H9 (cell line): ENCODE measurements around the gene CCDC92. TPM values are rescaled to one million over a fixed set of nuclear protein-coding genes. Genes with fewer than 3 reads are reported as not detected.
A peak's percentile ranks its signal among the peaks of the same experiment; 100 is the strongest.
"Not testable (repeated sequence)": the region's sequence is repeated elsewhere in the genome, so short reads cannot be mapped to it uniquely, and the experiment has no call there.

Experiments
- DNase-seq: peaks from one replicate; pipeline ENCODE4 v3.0.0-alpha.2; 2017
- H2AFZ ChIP-seq: one replicate; pipeline ENCODE4 v1.6.1; 2013; ENCODE audit warnings: mild to moderate bottlenecking, low read length, control low read depth, moderate library complexity
- H2AK5ac ChIP-seq: 2 replicates; pipeline ENCODE4 v1.6.1; 2013; ENCODE audit warnings: low read length, control low read depth, mixed read lengths; ENCODE audit not compliant: insufficient read length
- H2BK120ac ChIP-seq: one replicate; pipeline ENCODE4 v1.6.1; 2013; ENCODE audit warnings: low read depth, mild to moderate bottlenecking, low read length, control low read depth, inconsistent platforms; ENCODE audit not compliant: poor library complexity, severe bottlenecking
- H2BK12ac ChIP-seq: 2 replicates; pipeline ENCODE4 v1.6.1; 2013; ENCODE audit warnings: low read length, control low read depth, mixed read lengths, low read depth; ENCODE audit not compliant: insufficient read length
- H2BK15ac ChIP-seq: 2 replicates; pipeline ENCODE4 v1.6.1; 2013; ENCODE audit warnings: low read depth, low read length, control low read depth
- H2BK20ac ChIP-seq: one replicate; pipeline ENCODE4 v1.6.1; 2013; ENCODE audit warnings: low read depth, mild to moderate bottlenecking, low read length, control low read depth, inconsistent platforms; ENCODE audit not compliant: poor library complexity, severe bottlenecking
- H2BK5ac ChIP-seq: 2 replicates; pipeline ENCODE4 v1.6.1; 2013; ENCODE audit warnings: low read length, control low read depth, mixed read lengths; ENCODE audit not compliant: insufficient read length
- H3K14ac ChIP-seq: 2 replicates; pipeline ENCODE4 v1.6.1; 2013; ENCODE audit warnings: low read length, control low read depth; ENCODE audit not compliant: insufficient read depth
- H3K18ac ChIP-seq: 2 replicates; pipeline ENCODE4 v1.6.1; 2013; ENCODE audit warnings: low read depth, mild to moderate bottlenecking, mixed read lengths, low read length, control low read depth; ENCODE audit not compliant: insufficient read length
- H3K23ac ChIP-seq: 2 replicates; pipeline ENCODE4 v1.6.1; 2013; ENCODE audit warnings: low read length, control low read depth, mixed read lengths, low read depth; ENCODE audit not compliant: insufficient read length
- H3K23me2 ChIP-seq: 2 replicates; pipeline ENCODE4 v1.6.1; 2013; ENCODE audit warnings: low read depth, mild to moderate bottlenecking, mixed read lengths, low read length, control low read depth; ENCODE audit not compliant: insufficient read length, poor library complexity, severe bottlenecking
- H3K27ac ChIP-seq: 2 replicates; pipeline ENCODE4 v1.5.1; 2013; ENCODE audit warnings: low read length, control low read depth, mixed read lengths, low read depth; ENCODE audit not compliant: insufficient read length
- H3K27me3 ChIP-seq: 2 replicates; pipeline ENCODE4 v1.6.1; 2013; ENCODE audit warnings: low read length, control low read depth, inconsistent platforms; ENCODE audit not compliant: insufficient read depth
- H3K4ac ChIP-seq: 2 replicates; pipeline ENCODE4 v1.6.1; 2013; ENCODE audit warnings: low read depth, mild to moderate bottlenecking, control low read depth, inconsistent platforms, low read length, moderate library complexity
- H3K4me1 ChIP-seq: 2 replicates; pipeline ENCODE4 v1.6.1; 2013; ENCODE audit warnings: low read length, control low read depth, inconsistent platforms; ENCODE audit not compliant: insufficient read depth
- H3K4me2 ChIP-seq: 2 replicates; pipeline ENCODE4 v1.6.1; 2013; ENCODE audit warnings: low read length, control low read depth, mixed read lengths; ENCODE audit not compliant: insufficient read length, insufficient read depth
- H3K56ac ChIP-seq: 2 replicates; pipeline ENCODE4 v1.6.1; 2013; ENCODE audit warnings: low read depth, mild to moderate bottlenecking, mixed read lengths, low read length, control low read depth; ENCODE audit not compliant: insufficient read length
- H3K79me1 ChIP-seq: 2 replicates; pipeline ENCODE4 v1.6.1; 2013; ENCODE audit warnings: low read depth, mild to moderate bottlenecking, moderate library complexity, low read length, control low read depth, inconsistent platforms; ENCODE audit not compliant: insufficient read depth, poor library complexity, severe bottlenecking
- H3K79me2 ChIP-seq: 2 replicates; pipeline ENCODE4 v1.6.1; 2013; ENCODE audit warnings: low read length, control low read depth, inconsistent platforms; ENCODE audit not compliant: insufficient read depth
- H3K9ac ChIP-seq: 2 replicates; pipeline ENCODE4 v1.6.1; 2013; ENCODE audit warnings: low read length, control low read depth, mixed read lengths; ENCODE audit not compliant: insufficient read length; ENCODE audit errors: extremely low read depth
- H3K9me3 ChIP-seq: one replicate; pipeline ENCODE4 v1.6.1; 2013; ENCODE audit warnings: low read depth, low read length, inconsistent platforms; ENCODE audit not compliant: control insufficient read depth
- H3T11ph ChIP-seq: one replicate; pipeline ENCODE4 v1.6.1; 2013; ENCODE audit warnings: mild to moderate bottlenecking, low read length, control low read depth, inconsistent platforms
- H4K20me1 ChIP-seq: one replicate; pipeline ENCODE4 v1.6.1; 2013; ENCODE audit not compliant: control insufficient read depth, insufficient read length, insufficient read depth
- H4K5ac ChIP-seq: 2 replicates; pipeline ENCODE4 v1.6.1; 2013; ENCODE audit warnings: low read depth, mild to moderate bottlenecking, mixed read lengths, low read length, control low read depth; ENCODE audit not compliant: insufficient read length
- H4K8ac ChIP-seq: replicated peaks from 2 replicates; pipeline ENCODE4 v1.6.1; 2013; ENCODE audit warnings: low read length, control low read depth, mixed read lengths, low read depth; ENCODE audit not compliant: insufficient read length
- H4K91ac ChIP-seq: 2 replicates; pipeline ENCODE4 v1.6.1; 2013; ENCODE audit warnings: low read depth, mild to moderate bottlenecking, moderate library complexity, mixed read lengths, low read length, control low read depth; ENCODE audit not compliant: insufficient read length
- H3K27ac Mint-ChIP-seq, 3 experiments: 2 replicates in 2 of 3; 3 replicates in 1 of 3; pipeline ENCODE4 v1.8.0; 2020 to 2021; ENCODE audit warnings: mixed read lengths in 3 of 3, mild to moderate bottlenecking in 1 of 3, moderate library complexity in 1 of 3
- H3K27me3 Mint-ChIP-seq: 2 replicates; pipeline ENCODE4 v1.8.0; 2021; ENCODE audit warnings: low read depth, mild to moderate bottlenecking, moderate library complexity, mixed read lengths
- H3K36me3 Mint-ChIP-seq, 3 experiments: 2 replicates in 2 of 3; 3 replicates in 1 of 3; pipeline ENCODE4 v1.8.0; 2020 to 2021; ENCODE audit warnings: low read depth in 3 of 3, mixed read lengths in 3 of 3; ENCODE audit not compliant: insufficient read depth in 1 of 3
- H3K4me1 Mint-ChIP-seq, 2 experiments: 2 replicates each; pipeline ENCODE4 v1.8.0; 2020; ENCODE audit warnings: mixed read lengths in 2 of 2
- H3K4me3 Mint-ChIP-seq, 2 experiments: 2 replicates in 1 of 2; 3 replicates in 1 of 2; pipeline ENCODE4 v1.8.0; 2020 to 2021; ENCODE audit warnings: mild to moderate bottlenecking in 2 of 2, mixed read lengths in 2 of 2, moderate library complexity in 1 of 2
- H3K9me3 Mint-ChIP-seq, 2 experiments: 2 replicates in 1 of 2; 3 replicates in 1 of 2; pipeline ENCODE4 v1.8.0; 2020; ENCODE audit warnings: mild to moderate bottlenecking in 2 of 2, mixed read lengths in 2 of 2, moderate library complexity in 1 of 2
- CTCF ChIP-seq: fragments of 200-600 bp; sonication (generic); conservative IDR thresholded peaks from 3 replicates; pipeline ENCODE4 v1.8.0; 2021; ENCODE audit warnings: antibody characterized with exemption, mild to moderate bottlenecking
- WGBS: extraction: QIAGEN DNeasy Blood & Tissue Kit; methylation state at CpG from one replicate; pipeline ENCODE4 v1.1.7; 2013; ENCODE audit warnings: missing lambda C conversion rate, low lambda C conversion rate, mixed read lengths; ENCODE audit not compliant: insufficient read length; ENCODE audit errors: extremely low coverage; 5-methylcytosine and 5-hydroxymethylcytosine counted together
- total RNA-seq: library from RNA; stranded (reverse); gene quantifications from 2 replicates; pipeline ENCODE4 v1.2.1, GENCODE V29; 2021

CCDC92 gene
- total RNA-seq, 1 experiment from 2014 or later = 1.3 TPM

- Histone ChIP-seq H3K23ac (no peak overlapping the region), H4K8ac (no peak overlapping the region), H3K4ac (no peak overlapping the region), H3K56ac (no peak overlapping the region), H3T11ph (no peak overlapping the region), H3K9ac (no peak overlapping the region), H4K91ac (no peak overlapping the region), H2BK5ac (no peak overlapping the region), H3K4me2 (no peak overlapping the region), H4K20me1 (no peaks in the 10 kb centered on the region), H3K9me3 (no peaks in the 10 kb centered on the region), H2AK5ac (no peak overlapping the region), H2BK12ac (no peak overlapping the region), H2BK15ac (no peak overlapping the region), H3K27me3 (no peaks in the 10 kb centered on the region; the same call in 1 of the 2 replicates), H2AFZ (no peak overlapping the region), H2BK120ac (no peak overlapping the region), H4K5ac (no peak overlapping the region), H3K79me2 (no peaks in the 10 kb centered on the region), H3K18ac (no peak overlapping the region), H3K79me1 (no peaks in the 10 kb centered on the region), H3K14ac (no peak overlapping the region), H3K23me2 (no peaks in the 10 kb centered on the region), H3K27ac (no peak overlapping the region), H3K4me1 (no peaks in the 10 kb centered on the region), H2BK20ac (no peak overlapping the region)
- Mint-ChIP-seq H3K4me1 (peaks cover 0 to 13% of the 10 kb centered on the region in 2 experiments; a peak in 3 of 4 replicates), H3K36me3 (peaks cover 0 to 8% (median 4%) of the 10 kb centered on the region in 3 experiments; a peak in 3 of 7 replicates), H3K4me3 (peak overlapping the region in 1 of 2 experiments; percentile 54; a peak in 1 of 5 replicates), H3K9me3 (peaks cover 13 to 14% of the 10 kb centered on the region in 2 experiments), H3K27ac (no peak overlapping the region), H3K27me3 (peaks cover 77% of the 10 kb centered on the region)
- no peak for TF ChIP-seq CTCF
- no peak for DNase-seq
- WGBS = no CpG with 5 or more reads among the region's 25 CpGs
Observed at GRCh38 chr12:123912415-123913380, 59.9 kb downstream of the CCDC92 start.

DNA sequence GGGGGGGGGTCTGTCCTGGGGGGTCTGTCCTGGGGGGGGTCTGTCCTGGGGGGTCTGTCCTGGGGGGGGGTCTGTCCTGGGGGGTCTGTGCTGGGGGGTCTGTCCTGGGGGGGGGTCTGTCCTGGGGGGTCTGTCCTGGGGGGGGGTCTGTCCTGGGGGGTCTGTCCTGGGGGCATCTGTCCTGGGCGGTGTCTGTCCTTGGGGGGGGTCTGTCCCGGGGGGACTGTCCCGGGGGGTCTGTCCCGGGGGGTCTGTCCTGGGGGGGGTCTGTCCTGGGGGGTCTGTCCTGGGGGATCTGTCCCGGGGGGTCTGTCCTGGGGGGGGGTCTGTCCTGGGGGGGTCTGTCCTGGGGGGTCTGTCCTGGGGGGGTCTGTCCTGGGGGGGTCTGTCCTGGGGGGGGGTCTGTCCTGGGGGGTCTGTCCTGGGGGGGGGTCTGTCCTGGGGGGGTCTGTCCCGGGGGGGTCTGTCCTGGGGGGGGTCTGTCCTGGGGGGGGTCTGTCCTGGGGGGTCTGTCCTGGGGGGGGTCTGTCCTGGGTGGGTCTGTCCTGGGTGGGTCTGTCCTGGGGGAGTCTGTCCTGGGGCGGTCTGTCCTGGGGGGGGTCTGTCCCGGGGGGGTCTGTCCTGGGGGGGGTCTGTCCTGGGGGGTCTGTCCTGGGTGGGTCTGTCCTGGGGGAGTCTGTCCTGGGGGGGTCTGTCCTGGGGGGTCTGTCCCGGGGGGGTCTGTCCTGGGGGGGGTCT, 60.8 kb downstream of the CCDC92 start:
- not testable (repeated sequence) for H3K4me1 ChIP-seq, H3K9ac ChIP-seq, H4K91ac ChIP-seq, H3K27ac Mint-ChIP-seq, H2AK5ac ChIP-seq, H2BK5ac ChIP-seq, H2BK20ac ChIP-seq, H3K56ac ChIP-seq, H3K79me1 ChIP-seq, H3K4me2 ChIP-seq, H3T11ph ChIP-seq, H3K4ac ChIP-seq, H2BK120ac ChIP-seq, H3K4me3 Mint-ChIP-seq, DNase-seq, H2AFZ ChIP-seq, H3K14ac ChIP-seq, H3K36me3 Mint-ChIP-seq, H3K23me2 ChIP-seq, H4K8ac ChIP-seq, H3K79me2 ChIP-seq, H3K18ac ChIP-seq, H3K27me3 ChIP-seq, H4K20me1 ChIP-seq, H3K27ac ChIP-seq, H3K23ac ChIP-seq, H2BK15ac ChIP-seq, H2BK12ac ChIP-seq, H4K5ac ChIP-seq, H3K9me3 ChIP-seq
- peaks cover 0 to 14% of the 10 kb centered on the region in 2 experiments; a peak in 3 of 4 replicates for H3K4me1 Mint-ChIP-seq
- H3K27me3 Mint-ChIP-seq = peaks cover 73% of the 10 kb centered on the region
- WGBS = no CpG with 5 or more reads among the region's 9 CpGs
- H3K9me3 Mint-ChIP-seq = peaks cover 13 to 14% of the 10 kb centered on the region in 2 experiments
